Effector memory CD8-positive, alpha-beta T cell (primary cell): Measurements from ENCODE around the gene UPP2.

Experiments used
- ATAC-seq: fragments of 150-1000 bp; cut with Tn5 transposase; replicated peaks from 2 replicates; pipeline ENCODE4 v1.10.0; 2021; ENCODE audit warnings: mild to moderate bottlenecking, moderate library complexity
- DNase-seq, 3 experiments: peaks; one replicate each; pipeline ENCODE4 v3.0.0; 2021
- H3K27ac Mint-ChIP-seq, 2 donors: one replicate each; pipeline ENCODE4 v1.8.0; 2022; ENCODE audit warnings: mild to moderate bottlenecking in 2 of 2, mixed read lengths in 2 of 2, moderate library complexity in 2 of 2
- H3K27me3 Mint-ChIP-seq, 2 donors: one replicate each; pipeline ENCODE4 v1.8.0; 2022; ENCODE audit warnings: mixed read lengths in 2 of 2
- H3K36me3 Mint-ChIP-seq: one replicate; pipeline ENCODE4 v1.8.0; 2022; ENCODE audit warnings: mild to moderate bottlenecking, moderate library complexity, mixed read lengths; ENCODE audit not compliant: insufficient read depth
- H3K4me1 Mint-ChIP-seq, 2 donors: one replicate each; pipeline ENCODE4 v1.8.0; 2022; ENCODE audit warnings: low read depth in 2 of 2, mixed read lengths in 2 of 2
- H3K4me3 Mint-ChIP-seq, 2 donors: one replicate each; pipeline ENCODE4 v1.8.0; 2022; ENCODE audit warnings: mild to moderate bottlenecking in 2 of 2, mixed read lengths in 2 of 2, moderate library complexity in 2 of 2
- H3K9me3 Mint-ChIP-seq, 2 donors: one replicate each; pipeline ENCODE4 v1.8.0; 2022; ENCODE audit warnings: mixed read lengths in 2 of 2

The UPP2 gene

GRCh38 chr2:158116936-158117335 lies 15.3 kb downstream of the UPP2 start:
- peaks cover 15 to 40% of the 10 kb centered on the region in 2 donors for H3K27me3 Mint-ChIP-seq
- no peaks in the 10 kb centered on the region for H3K36me3 Mint-ChIP-seq
- no peak overlapping the region for H3K27ac Mint-ChIP-seq
- H3K4me3 Mint-ChIP-seq: no peak overlapping the region
- ATAC-seq (no peak), DNase-seq (no peak)
- H3K9me3 Mint-ChIP-seq: no peaks in the 10 kb centered on the region
- peaks cover 0 to 2% of the 10 kb centered on the region in 2 donors for H3K4me1 Mint-ChIP-seq

- no peak overlapping the region for H3K4me3 Mint-ChIP-seq
- no peaks in the 10 kb centered on the region for H3K36me3 Mint-ChIP-seq
- H3K27ac Mint-ChIP-seq: no peak overlapping the region
- no peaks in the 10 kb centered on the region for H3K9me3 Mint-ChIP-seq
- H3K27me3 Mint-ChIP-seq: peaks cover 8 to 33% of the 10 kb centered on the region in 2 donors
- DNase-seq (no peak), ATAC-seq (no peak)
- no peaks in the 10 kb centered on the region for H3K4me1 Mint-ChIP-seq
Observed at GRCh38 chr2:158120102-158120501, 18.4 kb downstream of the UPP2 start.

- H3K4me1 Mint-ChIP-seq: no peaks in the 10 kb centered on the region
- no peak overlapping the region for H3K4me3 Mint-ChIP-seq
- H3K36me3 Mint-ChIP-seq: no peaks in the 10 kb centered on the region
Observed at GRCh38 chr2:158120664-158121641, 19.3 kb downstream of the UPP2 start.

GRCh38 chr2:158124896-158125295 lies 23.2 kb downstream of the UPP2 start:
- Mint-ChIP-seq H3K27me3 (peaks cover 13 to 32% of the 10 kb centered on the region in 2 donors), H3K4me3 (no peak overlapping the region), H3K36me3 (no peaks in the 10 kb centered on the region), H3K9me3 (no peaks in the 10 kb centered on the region), H3K4me1 (no peaks in the 10 kb centered on the region), H3K27ac (no peak overlapping the region)
- ATAC-seq (no peak), DNase-seq (no peak)

More at GRCh38 chr2:158120664-158121641, 19.3 kb downstream of the UPP2 start:
- Mint-ChIP-seq H3K9me3 (no peaks in the 10 kb centered on the region), H3K27ac (no peak overlapping the region), H3K27me3 (peaks cover 8 to 25% of the 10 kb centered on the region in 2 donors)
- DNase-seq: no peak
- no peak for ATAC-seq

- ATAC-seq: no peak
- H3K4me3 Mint-ChIP-seq: no peak overlapping the region
- H3K36me3 Mint-ChIP-seq: no peaks in the 10 kb centered on the region
- H3K27ac Mint-ChIP-seq: no peak overlapping the region
- DNase-seq: no peak
- H3K4me1 Mint-ChIP-seq: no peaks in the 10 kb centered on the region
- peaks cover 5 to 32% of the 10 kb centered on the region in 2 donors for H3K27me3 Mint-ChIP-seq
- H3K9me3 Mint-ChIP-seq: no peaks in the 10 kb centered on the region
Observed at GRCh38 chr2:158125756-158126498, 24.3 kb downstream of the UPP2 start.

GRCh38 chr2:158127380-158127804 lies 25.7 kb downstream of the UPP2 start:
- Mint-ChIP-seq H3K36me3 (no peaks in the 10 kb centered on the region), H3K9me3 (peaks cover 0 to 2% of the 10 kb centered on the region in 2 donors), H3K4me3 (no peak overlapping the region)

GRCh38 chr2:158128168-158128973 lies 26.7 kb downstream of the UPP2 start:
- H3K27ac Mint-ChIP-seq: no peak overlapping the region
- H3K4me3 Mint-ChIP-seq: no peak overlapping the region
- DNase-seq (no peak), ATAC-seq (no peak)
- no peaks in the 10 kb centered on the region for H3K4me1 Mint-ChIP-seq
- peaks cover 0 to 2% of the 10 kb centered on the region in 2 donors for H3K9me3 Mint-ChIP-seq
- no peaks in the 10 kb centered on the region for H3K36me3 Mint-ChIP-seq
- H3K27me3 Mint-ChIP-seq: peaks cover 12 to 30% of the 10 kb centered on the region in 2 donors

More at GRCh38 chr2:158127380-158127804, 25.7 kb downstream of the UPP2 start:
- Mint-ChIP-seq H3K4me1 (no peaks in the 10 kb centered on the region), H3K27me3 (peaks cover 11 to 38% of the 10 kb centered on the region in 2 donors), H3K27ac (no peak overlapping the region)
- DNase-seq (no peak), ATAC-seq (no peak)

GRCh38 chr2:158129037-158129436 lies 27.4 kb downstream of the UPP2 start:
- ATAC-seq (no peak), DNase-seq (no peak)
- no peaks in the 10 kb centered on the region for H3K36me3 Mint-ChIP-seq
- no peak overlapping the region for H3K27ac Mint-ChIP-seq
- H3K27me3 Mint-ChIP-seq: peaks cover 12 to 26% of the 10 kb centered on the region in 2 donors
- peaks cover 0 to 2% of the 10 kb centered on the region in 2 donors for H3K9me3 Mint-ChIP-seq
- H3K4me1 Mint-ChIP-seq: no peaks in the 10 kb centered on the region
- no peak overlapping the region for H3K4me3 Mint-ChIP-seq

- DNase-seq (no peak), ATAC-seq (no peak)
- Mint-ChIP-seq H3K9me3 (peaks cover 0 to 2% of the 10 kb centered on the region in 2 donors), H3K27ac (no peak overlapping the region), H3K27me3 (peaks cover 12 to 25% of the 10 kb centered on the region in 2 donors), H3K4me3 (no peak overlapping the region), H3K36me3 (no peaks in the 10 kb centered on the region), H3K4me1 (no peaks in the 10 kb centered on the region)
Observed at GRCh38 chr2:158130832-158131473, 29.3 kb downstream of the UPP2 start.

GRCh38 chr2:158131483-158131912 lies 29.8 kb downstream of the UPP2 start:
- Mint-ChIP-seq H3K27me3 (peaks cover 12 to 22% of the 10 kb centered on the region in 2 donors), H3K4me1 (no peaks in the 10 kb centered on the region), H3K9me3 (peaks cover 0 to 2% of the 10 kb centered on the region in 2 donors), H3K36me3 (no peaks in the 10 kb centered on the region), H3K4me3 (no peak overlapping the region), H3K27ac (no peak overlapping the region)
- no peak for DNase-seq
- no peak for ATAC-seq

GRCh38 chr2:158131919-158132566 lies 30.4 kb downstream of the UPP2 start:
- Mint-ChIP-seq H3K36me3 (no peaks in the 10 kb centered on the region), H3K27ac (no peak overlapping the region), H3K9me3 (peaks cover 0 to 2% of the 10 kb centered on the region in 2 donors), H3K27me3 (peaks cover 12 to 25% of the 10 kb centered on the region in 2 donors), H3K4me1 (no peaks in the 10 kb centered on the region), H3K4me3 (no peak overlapping the region)
- no peak for ATAC-seq
- DNase-seq: no peak

GRCh38 chr2:158134055-158134454 lies 32.4 kb downstream of the UPP2 start:
- Mint-ChIP-seq H3K36me3 (no peaks in the 10 kb centered on the region), H3K9me3 (peaks cover 0 to 2% of the 10 kb centered on the region in 2 donors), H3K4me3 (no peak overlapping the region), H3K27me3 (peaks cover 10 to 28% of the 10 kb centered on the region in 2 donors), H3K4me1 (no peaks in the 10 kb centered on the region), H3K27ac (no peak overlapping the region)
- DNase-seq: no peak
- ATAC-seq: no peak
